Activated CD4-positive, alpha-beta T cell treated with anti-CD3 and anti-CD28 coated beads, Interleukin-2, Interleukin-4, amounts not matched to agents 100 ng/mL and 50 ng/mL, durations not matched to agents 16 hours and 8 hours (primary cell): Measurements from ENCODE around the gene INPP5A.
A peak's percentile ranks its signal among the peaks of the same experiment; 100 is the strongest.

ENCODE experiments used
- DNase-seq: peaks from one replicate; pipeline ENCODE4 v3.0.0-alpha.2; 2020; ENCODE audit warnings: low spot score

Gene INPP5A

DNA sequence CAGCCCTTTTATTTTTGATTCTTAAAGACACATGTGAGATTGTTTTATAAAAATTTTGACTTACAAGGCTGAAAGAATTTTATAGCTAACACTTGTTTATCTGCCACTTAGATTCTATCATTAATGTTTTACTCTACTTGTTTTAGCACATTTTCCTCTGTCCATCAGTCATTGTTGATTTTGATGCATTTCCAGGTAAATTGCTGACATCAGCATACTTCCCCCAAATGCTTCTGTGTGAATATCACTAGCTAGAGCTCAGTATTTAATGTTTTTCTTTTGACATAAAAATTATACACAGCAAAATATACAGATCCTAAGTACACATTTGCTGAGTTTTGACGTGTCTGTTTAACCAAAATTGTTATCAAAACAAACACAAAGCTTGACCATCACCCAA, 43.0 kb downstream of the INPP5A start:
- no peak for DNase-seq

DNA sequence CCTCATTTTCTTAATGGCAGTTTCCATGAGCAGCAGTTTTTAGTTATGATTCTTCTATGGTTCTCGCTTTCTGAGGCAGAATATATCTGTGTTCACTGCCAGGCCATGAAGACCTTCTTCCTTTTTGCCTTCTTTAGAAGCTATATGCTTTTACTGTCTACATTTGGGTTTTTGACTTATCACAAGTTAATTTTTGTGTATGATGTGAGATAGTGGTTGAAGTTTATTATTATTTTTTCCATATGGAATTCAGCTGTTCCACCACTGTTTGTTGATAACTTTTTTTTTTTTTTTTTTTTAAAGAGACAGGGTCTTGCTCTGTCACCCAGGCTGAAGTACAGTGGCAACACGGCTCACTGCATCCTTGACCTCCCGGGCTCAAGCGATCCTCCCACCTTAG, 44.5 kb downstream of the INPP5A start:
- DNase-seq = no peak

DNA sequence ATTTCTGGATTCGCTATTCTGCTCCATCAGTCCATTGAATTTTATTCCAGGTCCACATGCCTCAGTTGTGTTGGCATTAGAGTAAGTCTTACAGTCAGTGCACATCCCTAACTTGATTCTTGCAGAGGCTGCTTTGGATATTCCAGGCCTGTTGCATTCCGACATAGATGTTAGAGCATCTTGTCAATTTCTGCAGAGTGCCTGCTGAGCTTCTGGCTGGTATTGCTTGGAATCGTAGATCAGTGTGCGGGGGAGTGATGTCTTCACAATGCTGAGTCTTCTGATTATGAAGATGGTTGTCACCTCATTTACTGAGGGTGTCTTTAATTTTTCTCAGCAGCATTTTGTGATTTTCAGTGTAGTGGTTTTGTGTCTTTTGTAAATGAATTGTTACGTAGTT, 45.2 kb downstream of the INPP5A start:
- no peak for DNase-seq

DNA sequence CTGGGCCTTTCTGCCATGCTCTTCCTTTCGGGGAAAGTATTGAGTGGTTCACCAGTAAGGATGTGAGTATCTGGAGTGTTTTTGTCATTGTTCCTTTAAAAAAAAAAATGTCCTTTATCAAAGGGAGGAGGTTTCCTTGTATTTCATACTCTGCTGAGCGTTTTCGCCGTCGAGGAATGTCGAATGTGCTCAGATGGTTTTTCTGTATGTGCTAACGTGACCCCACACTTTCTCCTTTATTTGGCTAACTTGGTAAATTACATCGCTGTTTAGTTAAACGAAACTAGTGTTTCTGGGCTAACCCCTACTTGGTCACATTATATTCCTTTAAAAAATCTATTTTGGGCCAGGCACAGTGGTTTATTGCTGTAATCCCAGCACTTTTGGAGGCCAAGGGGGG, 45.9 kb downstream of the INPP5A start:
- DNase-seq = no peak

DNA sequence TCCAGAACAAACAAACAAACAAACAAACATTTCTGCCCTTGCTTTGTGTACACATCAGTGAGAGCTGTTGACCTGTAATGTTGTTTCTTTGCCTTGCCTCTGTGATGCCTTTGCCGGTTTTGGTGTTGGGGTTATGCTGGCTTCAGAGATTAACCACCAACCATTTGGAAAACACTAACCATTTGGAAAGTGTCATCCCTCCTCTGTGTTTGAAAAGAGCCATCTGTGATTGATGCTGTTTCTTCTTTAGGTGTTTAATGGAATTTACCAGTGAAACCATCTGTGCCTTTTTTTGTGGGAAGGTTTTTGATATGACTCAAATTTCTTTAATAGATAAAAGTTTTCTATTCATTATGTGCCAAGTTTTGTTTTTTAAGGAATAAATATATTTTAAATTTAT, 46.5 kb downstream of the INPP5A start:
- DNase-seq = no peak

DNA sequence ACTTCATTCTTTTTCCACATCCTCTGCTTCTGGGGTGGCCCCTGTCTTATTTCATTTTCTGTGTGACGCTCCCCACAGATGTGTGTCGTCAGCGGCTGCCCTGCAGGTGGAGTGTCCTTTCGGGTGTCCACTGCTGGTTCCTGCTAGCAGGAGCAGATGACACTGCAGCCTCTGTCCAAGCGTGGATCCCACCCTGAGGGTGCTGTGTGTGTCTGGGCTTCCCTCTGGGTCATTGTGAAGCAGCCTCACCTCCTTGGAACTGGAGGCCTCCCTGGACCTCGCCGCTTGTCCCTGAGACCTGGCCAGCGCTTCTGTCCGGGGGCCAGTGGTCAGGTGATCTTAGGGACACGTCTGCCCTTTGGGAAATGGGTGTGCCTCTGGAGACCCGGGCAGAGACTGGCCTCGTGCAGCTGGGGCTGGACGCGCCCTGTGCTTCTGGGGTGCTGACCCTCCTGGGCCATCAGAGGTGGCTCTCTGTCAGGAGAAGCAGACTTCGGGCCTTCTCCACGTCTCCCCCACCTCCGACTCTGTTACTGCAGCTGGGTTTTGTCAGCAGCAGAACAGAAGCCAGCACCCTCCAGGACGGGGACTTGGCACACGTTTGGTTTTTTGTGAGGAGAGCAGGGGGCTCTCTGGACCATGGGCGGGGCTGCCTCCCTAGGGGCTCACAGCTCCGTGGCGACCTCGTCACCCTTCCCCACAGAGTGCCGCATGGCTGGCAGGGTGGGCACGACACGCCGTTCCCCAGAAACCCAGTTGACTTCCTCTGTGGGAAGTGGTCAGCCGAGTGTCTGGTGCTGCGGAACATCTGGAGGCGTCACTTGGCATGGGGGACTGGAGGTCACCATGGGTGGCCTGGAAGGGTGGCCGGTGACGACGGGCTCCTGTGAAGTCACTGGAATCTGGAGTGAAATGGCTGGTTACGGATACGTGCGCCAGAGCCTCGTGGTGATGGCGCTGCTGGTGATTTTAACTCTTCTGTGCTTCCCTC, 48.4 kb downstream of the INPP5A start:
- no peak for DNase-seq

DNA sequence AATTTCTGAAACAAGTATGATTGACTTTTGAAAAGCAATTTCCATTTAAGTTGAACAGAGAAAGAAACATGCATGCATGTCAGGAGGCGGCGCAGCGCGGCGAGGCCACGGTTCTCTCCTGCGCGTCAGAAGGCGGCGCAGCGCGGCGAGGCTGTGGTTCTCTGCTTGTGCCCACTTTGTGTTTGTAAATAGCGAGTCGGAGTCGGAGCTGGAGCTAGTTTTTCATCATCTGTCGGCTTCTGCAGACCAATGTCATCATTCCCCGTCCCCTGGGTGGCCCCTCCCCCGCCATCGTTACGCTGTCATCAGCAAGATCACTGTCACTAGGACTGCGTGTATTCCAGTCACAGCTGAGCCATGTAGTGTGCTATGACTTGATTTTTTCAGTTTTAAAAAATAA, 49.2 kb downstream of the INPP5A start:
- no peak for DNase-seq

DNA sequence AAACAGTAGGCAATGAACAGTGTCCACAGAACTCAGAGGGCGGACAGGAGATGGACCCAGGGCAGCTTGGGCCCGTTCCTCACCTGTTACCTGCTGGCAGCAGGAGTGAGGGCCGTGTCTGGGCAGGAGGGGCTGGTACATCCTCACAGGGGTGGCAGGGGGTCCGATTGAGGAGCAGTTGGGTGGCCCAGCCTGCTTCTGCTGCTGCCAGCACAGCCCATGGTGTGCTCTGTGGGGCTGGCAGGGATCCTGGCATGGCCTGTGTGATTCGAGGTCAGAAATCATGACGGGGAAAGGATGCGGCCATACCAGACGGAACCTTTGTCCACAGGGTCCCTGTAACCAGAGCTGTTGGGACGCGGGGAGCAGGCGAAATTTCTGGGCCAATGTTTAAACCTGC, 49.6 kb downstream of the INPP5A start:
- no peak for DNase-seq

DNA sequence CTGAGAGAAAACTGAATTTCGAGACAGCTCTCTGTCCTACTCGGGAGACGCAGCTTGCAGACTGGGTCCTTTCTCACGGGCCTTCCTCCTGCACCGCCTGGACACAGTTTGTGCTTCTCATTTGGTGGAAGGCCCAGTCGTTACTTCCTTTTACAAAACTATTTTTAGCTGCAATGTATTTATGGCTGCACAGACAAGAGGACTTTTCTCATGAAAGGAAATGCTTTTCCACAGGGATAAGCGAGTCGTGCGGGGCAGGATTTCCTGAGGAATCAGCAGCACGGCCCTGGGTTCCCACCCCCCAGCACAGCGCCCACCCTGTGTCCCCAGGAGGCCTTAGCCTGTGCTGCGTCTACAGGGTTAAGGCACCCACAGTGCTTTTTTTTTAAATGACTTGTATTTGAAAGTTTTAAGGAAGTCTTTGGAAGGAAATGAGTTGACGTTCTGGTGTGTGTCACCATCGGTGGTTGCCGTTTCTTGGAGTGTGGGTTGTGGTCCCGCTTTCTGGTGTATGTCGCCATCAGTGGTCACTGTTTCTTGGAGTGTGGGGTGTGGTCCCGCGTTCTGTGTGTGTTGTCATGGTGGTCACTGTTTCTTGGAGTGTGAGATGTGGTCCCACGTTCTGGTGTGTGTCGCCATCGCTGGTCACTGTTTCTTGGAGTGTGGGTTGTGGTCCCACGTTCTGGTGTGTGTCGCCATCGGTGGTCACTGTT, 50.9 kb downstream of the INPP5A start:
- DNase-seq = peak; percentile 25

DNA sequence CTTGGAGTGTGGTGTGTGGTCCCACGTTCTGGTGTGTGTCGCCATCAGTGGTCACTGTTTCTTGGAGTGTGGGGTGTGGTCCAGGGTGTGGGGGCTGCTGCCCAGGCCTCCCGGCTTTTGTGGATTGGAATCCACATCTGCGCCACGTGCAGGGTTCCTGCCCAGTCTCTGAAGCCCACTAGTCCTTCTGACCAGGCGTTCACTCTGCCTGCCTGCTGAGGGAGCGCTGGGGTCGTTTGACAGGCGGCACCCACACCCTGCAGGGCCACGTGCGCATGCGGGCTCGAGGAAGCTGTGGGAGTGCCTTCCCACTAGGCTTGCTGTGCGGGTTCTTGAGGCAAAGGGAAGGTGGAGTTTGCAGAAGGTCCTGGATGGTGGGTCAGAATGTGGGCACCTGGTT, 51.4 kb downstream of the INPP5A start:
- DNase-seq = no peak

DNA sequence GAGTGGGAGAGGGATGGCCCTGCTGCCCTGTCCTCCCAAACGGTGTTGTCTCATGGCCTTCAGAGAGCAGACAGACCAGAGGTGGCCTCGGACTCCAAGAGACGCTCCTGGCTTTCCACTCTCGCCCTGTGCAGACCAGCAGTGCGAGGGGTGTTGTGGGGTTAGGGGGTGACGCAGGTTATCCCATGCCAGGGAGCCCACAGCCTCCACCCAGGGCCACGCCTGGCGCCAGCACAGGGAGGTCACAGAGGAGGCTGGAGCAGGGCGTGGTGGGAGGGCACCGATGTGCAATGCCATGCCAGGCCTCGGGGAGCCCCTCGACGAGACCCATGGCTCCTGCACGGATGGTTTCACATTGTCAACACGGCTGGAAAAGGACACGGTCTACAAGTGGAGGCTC, 52.1 kb downstream of the INPP5A start:
- no peak for DNase-seq

DNA sequence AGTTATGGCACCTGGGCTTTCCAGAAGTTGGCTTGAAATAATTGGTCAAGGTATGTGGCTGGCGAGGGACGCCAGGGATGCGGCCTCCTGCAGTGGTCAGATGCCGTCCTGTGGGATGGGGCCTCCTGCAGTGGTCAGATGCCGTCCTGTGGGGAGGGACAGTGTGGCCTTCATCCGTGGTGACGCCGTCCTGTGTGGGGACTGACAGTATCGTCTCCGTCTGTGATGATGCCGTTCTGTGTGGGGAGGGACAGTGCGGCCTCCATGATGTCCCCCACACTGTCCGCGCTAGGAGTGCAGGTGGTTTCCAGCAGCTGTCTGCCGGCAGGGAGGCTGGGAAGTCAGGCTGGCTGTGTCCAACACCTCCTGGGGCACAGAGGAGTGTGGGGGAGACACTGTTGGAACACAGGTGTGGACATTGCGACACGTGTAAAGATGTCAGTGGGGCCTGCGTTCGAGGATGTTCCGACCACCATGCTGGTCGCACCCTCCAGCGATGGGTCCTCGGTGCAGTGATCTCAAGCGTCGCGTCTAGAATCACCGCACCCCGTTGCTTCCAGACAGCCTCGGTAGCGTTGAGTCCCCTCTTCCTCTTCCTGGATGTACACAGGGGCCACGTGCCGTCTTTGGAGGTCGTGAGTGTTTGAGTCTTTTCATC, 52.6 kb downstream of the INPP5A start:
- DNase-seq = no peak

DNA sequence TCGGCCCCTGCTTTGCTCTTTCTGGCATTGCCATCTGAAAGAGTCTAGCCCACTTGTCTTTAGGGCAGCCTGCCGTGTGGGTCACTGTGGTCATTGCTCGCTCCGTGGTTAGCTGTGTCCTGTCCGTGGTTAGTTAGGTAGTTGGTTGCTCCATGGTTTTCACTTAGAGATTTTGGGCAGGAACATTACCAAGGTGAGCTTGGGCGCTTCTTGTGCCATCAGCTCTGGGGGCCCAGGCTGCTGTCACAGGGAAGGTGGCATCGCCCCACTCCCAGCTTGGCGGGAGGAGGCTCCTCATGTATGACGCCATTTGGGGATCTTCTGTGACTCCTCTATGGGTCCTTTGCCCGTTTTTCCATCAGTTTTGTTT, 53.1 kb downstream of the INPP5A start:
- DNase-seq = no peak

DNA sequence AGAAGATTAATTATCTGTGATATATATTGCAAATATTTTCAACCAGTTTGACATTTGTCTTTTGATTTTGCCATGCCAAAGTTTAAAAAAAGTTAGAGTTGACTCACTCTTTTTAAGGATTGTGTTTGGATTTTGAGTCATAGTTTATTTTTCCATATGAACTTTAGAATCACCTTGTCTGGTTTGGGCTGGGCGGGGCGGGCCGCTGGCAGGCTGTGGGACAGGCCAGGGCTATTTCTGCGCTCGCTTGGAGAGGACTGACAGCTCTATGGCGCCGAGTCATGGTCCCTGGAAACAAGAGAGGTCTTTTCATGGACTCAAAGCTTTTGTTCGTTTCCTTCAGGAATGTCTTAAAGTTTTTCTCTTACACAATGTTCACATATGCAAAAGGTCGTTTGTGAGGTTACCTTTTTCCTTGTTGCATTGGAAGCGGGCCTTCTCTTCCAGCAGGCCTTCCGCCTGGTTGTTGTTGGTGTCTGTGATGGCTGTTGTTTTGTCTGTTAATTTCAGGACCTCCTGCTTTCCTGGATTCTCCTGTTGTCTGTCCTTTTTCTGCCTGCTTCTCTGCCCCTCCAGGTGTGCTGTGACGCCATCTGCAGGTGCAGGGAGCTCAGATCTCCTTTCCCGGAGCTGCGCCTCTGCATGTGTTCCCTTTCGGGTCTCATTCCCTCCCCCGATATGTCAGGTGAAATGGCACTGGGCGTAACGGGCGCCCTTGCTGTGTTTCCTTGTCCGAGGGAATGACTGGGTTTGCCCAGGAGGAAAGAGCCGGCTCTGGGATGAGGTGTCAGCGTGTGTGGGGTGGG, 53.8 kb downstream of the INPP5A start:
- DNase-seq = no peak

DNA sequence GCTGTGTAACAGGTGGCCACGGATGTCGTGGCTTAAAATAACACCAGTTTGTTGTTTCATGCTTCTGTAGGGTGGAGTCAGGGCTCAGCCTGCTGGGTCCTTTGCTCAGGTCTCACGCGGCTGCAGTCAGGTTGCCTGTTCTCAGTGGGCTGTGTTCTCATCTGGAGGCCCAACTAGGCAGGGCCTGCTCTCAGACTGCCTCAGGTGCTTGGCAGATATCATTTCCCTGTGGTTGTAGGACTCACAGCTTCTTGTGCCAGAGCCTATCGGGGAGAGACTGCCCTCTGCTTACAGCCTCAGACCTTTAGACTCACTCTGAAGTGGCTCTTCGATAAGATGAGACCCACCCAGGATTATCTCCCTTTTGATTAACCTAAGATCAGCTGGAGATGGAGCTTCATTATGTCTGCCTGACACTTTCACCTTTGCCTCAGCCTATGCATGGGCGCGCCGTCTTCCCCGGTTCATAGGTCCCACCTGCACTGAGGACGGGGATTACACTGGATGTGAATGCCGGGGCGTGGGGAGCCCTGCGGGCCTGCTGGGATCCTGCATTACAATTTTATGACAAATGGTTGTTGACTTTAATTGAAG, 55.3 kb downstream of the INPP5A start:
- no peak for DNase-seq

DNA sequence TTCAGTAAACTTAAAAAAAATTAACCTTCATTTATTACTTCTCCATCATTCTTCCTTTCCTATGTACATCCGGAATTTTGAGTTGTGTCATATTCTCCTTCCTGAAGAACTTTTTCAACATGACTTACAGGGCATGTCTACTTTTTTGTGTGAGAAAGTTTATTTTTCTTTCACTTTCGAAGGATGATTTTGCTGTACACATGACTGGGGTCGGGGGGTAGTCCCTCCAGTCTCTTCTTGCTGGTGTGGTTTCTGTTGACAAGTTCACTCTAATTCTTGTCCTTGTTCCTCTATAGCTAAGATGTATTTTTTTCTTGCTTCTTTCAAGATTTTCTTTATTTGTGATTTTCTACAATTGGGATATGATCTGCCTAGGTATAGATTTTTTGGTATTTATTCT, 55.8 kb downstream of the INPP5A start:
- DNase-seq = peak; percentile 19

DNA sequence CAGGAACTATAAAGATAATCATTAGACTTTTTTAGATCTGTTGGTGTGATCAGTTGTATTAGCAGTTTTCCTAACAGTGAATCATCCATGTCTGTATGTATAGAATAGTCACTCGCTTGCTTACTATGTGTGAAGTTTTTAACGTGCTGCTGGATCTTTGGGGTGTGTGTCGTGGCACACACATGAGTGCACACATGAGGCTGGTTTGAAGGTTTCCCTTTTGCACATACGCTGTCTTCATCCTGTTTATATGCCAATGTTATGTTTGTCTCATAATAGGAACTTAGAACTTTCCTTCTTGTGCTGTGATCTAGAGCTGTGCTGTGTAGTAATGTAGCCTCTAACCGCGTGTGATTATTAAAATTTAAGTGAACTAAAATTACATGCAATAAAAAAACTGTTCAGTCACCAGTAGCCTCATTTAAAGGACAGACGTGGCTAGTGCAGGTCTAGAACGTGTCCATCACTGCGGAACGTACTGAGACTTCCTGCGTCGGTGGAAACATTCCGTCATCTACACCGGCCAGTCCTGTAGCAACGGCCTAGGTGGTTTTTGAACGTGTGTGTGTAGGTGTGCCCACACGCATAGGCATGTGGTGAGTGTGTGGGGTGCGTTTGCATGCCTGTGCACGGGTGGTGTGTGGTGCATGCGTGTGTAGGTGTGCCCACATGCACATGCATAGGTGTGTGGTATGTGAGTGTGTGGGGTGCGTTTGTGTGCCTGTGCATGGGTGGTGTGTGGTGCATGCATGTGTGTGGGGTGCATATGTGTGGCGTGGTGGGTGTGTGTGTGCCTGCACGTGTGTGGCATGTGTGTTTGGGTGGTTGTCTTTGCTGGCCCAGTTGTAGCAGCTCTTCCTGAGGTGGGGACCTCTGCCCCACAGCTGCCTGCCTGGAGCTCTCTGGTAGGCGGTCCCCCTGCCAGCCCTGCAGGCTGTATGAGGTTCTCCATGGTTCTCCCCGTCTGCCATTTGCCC, 56.6 kb downstream of the INPP5A start:
- no peak for DNase-seq

DNA sequence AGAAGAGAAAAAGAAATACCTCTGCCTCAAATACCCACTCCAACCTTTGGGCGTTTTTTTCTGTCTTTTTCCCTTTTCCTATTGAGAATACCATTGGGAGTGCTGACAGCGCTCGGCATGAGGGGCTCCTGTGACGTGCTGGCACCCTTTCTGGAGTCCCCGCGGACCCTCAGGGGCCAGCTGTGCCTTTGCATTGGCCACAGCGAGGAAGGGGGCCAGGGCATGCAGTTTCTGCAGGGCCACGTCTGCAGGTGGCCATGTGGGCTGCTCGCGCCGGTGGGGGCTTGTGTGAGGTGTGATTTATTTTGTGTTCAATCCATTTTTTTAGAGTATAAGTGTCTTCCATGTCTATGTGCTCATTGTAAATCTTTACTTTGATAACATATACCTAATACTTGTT, 57.4 kb downstream of the INPP5A start:
- DNase-seq = no peak

DNA sequence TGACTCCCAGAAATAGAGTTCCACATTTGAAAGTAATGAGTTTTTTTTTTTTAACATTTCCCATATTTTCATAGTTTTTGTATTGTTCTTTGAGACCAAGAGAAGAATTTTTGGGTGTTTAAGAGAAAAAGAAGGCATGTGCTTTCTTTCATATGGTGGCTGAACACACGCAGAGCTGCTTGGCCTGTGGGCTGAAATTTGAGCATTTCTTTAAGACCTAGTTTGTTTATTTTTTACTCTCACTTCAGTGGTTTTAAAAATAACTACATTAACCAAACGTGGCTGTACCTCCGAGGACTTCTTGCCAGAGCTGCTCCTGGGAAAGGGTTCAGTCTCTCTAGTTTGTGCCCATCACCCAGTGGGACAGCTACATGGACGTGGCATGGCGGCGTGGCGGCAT, 58.3 kb downstream of the INPP5A start:
- no peak for DNase-seq

DNA sequence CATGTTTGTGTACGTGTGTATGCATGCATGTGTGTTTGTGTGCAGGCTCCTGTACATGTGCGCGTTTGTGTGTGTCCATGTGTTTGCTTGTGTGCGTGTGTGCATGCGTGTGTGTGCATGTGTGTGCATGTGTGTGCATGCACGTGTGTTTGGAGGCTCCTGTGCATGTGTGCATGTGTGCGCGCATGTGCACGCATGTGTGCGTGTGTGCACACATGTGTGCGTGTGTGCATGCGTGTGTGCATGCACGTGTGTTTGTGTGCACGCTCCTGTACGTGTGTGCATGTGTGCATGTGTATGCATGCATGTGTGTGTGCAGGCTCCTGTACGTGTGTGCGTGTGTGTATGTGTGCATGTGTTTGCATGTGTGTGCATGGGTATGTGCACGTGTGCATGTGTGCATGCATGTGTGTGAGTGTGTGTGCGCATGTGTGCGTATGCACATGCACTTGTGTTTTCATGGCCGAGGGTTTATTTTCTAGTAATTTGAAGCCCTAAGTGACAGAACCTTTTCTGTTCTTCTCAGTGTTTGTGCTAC, 59.2 kb downstream of the INPP5A start:
- no peak for DNase-seq
